ENCODE measurements around the gene P2RY12. TPM values are rescaled to one million over a fixed set of nuclear protein-coding genes. Genes with fewer than 3 reads are reported as not detected.

Gene P2RY12
- total and polyA plus RNA-seq, 2 donors (not counting 1 experiment from before 2014, with no cell fraction given), result 0.34 to 2.5 TPM

GRCh38 chr3:151382671-151383070 is 1.9 kb downstream of the P2RY12 start:
- Histone ChIP-seq H3K36me3 (ENCODE audit: control insufficient read depth, insufficient read depth, low read length) (no peaks in the 10 kb centered on the region), H3K9me3 (ENCODE audit: control insufficient read depth, insufficient read depth, low read depth, low read length) (no peaks in the 10 kb centered on the region), H4K20me1 (ENCODE audit: control insufficient read depth, extremely low read depth, insufficient read depth, low read length) (no peaks in the 10 kb centered on the region), H2AFZ (ENCODE audit: low read length) (no peak overlapping the region), H3K9ac (ENCODE audit: insufficient read depth, low read length) (no peak overlapping the region), H3K4me1 (ENCODE audit: control insufficient read depth, extremely low read depth, insufficient read depth, low read length) (peaks cover 3% of the 10 kb centered on the region), H3K27ac (ENCODE audit: insufficient read depth, low read length) (no peak overlapping the region), H3K79me2 (ENCODE audit: control insufficient read depth, insufficient read depth, low read length) (no peaks in the 10 kb centered on the region), H3K27me3 (ENCODE audit: control insufficient read depth, insufficient read depth, low read length) (no peaks in the 10 kb centered on the region), H3K4me2 (ENCODE audit: extremely low read depth, insufficient read depth, low read length) (no peak overlapping the region), H3K4me3 (replicated peaks in 1 of 4; ENCODE audit: control extremely low read depth in 1 of 4, insufficient read depth in 1 of 4, low read depth in 3 of 4, low read length in 4 of 4) (no peak overlapping the region)
- TF ChIP-seq CTCF (conservative IDR thresholded peaks at IDR 0.05 in 1 of 2, IDR thresholded peaks at IDR 0.05 in 1 of 2; ENCODE audit: low read depth in 1 of 2, low read length in 2 of 2) (no peak), EZH2 (IDR thresholded peaks at IDR 0.05; ENCODE audit: low read length, missing control alignments) (no peak)
- no peak for DNase-seq (ENCODE audit: low read depth in 2 of 2)

GRCh38 chr3:151379083-151379734 is 5.3 kb downstream of the P2RY12 start:
- TF ChIP-seq EZH2 (IDR thresholded peaks at IDR 0.05; ENCODE audit: low read length, missing control alignments) (no peak), CTCF (conservative IDR thresholded peaks at IDR 0.05 in 1 of 2, IDR thresholded peaks at IDR 0.05 in 1 of 2; ENCODE audit: low read depth in 1 of 2, low read length in 2 of 2) (peak; percentile 51 to 82)

GRCh38 chr3:151377768-151378385 is 6.7 kb downstream of the P2RY12 start:
- H3K9ac ChIP-seq (ENCODE audit: insufficient read depth, low read length), result no peak overlapping the region
- no peaks in the 10 kb centered on the region for H3K9me3 ChIP-seq (ENCODE audit: control insufficient read depth, insufficient read depth, low read depth, low read length)
- TF ChIP-seq EZH2 (IDR thresholded peaks at IDR 0.05; ENCODE audit: low read length, missing control alignments), result no peak
- H3K4me2 ChIP-seq (ENCODE audit: extremely low read depth, insufficient read depth, low read length), result no peak overlapping the region
- H3K4me1 ChIP-seq (ENCODE audit: control insufficient read depth, extremely low read depth, insufficient read depth, low read length), result peaks cover 3% of the 10 kb centered on the region
- H3K27ac ChIP-seq (ENCODE audit: insufficient read depth, low read length), result no peak overlapping the region
- H2AFZ ChIP-seq (ENCODE audit: low read length), result no peak overlapping the region
- no peaks in the 10 kb centered on the region for H3K79me2 ChIP-seq (ENCODE audit: control insufficient read depth, insufficient read depth, low read length)
- H3K36me3 ChIP-seq (ENCODE audit: control insufficient read depth, insufficient read depth, low read length), result no peaks in the 10 kb centered on the region
- H3K27me3 ChIP-seq (ENCODE audit: control insufficient read depth, insufficient read depth, low read length), result no peaks in the 10 kb centered on the region
- no peak overlapping the region for H3K4me3 ChIP-seq (replicated peaks in 1 of 4; ENCODE audit: control extremely low read depth in 1 of 4, insufficient read depth in 1 of 4, low read depth in 3 of 4, low read length in 4 of 4)
- no peaks in the 10 kb centered on the region for H4K20me1 ChIP-seq (ENCODE audit: control insufficient read depth, extremely low read depth, insufficient read depth, low read length)
- DNase-seq (ENCODE audit: low read depth in 2 of 2), result no peak

More at GRCh38 chr3:151379083-151379734, 5.3 kb downstream of the P2RY12 start:
- no peaks in the 10 kb centered on the region for H3K27me3 ChIP-seq (ENCODE audit: control insufficient read depth, insufficient read depth, low read length)
- no peaks in the 10 kb centered on the region for H3K79me2 ChIP-seq (ENCODE audit: control insufficient read depth, insufficient read depth, low read length)
- H3K9ac ChIP-seq (ENCODE audit: insufficient read depth, low read length), result no peak overlapping the region
- H3K4me2 ChIP-seq (ENCODE audit: extremely low read depth, insufficient read depth, low read length), result no peak overlapping the region
- H3K4me3 ChIP-seq (replicated peaks in 1 of 4; ENCODE audit: control extremely low read depth in 1 of 4, insufficient read depth in 1 of 4, low read depth in 3 of 4, low read length in 4 of 4), result no peak overlapping the region
- peaks cover 3% of the 10 kb centered on the region for H3K4me1 ChIP-seq (ENCODE audit: control insufficient read depth, extremely low read depth, insufficient read depth, low read length)
- H3K27ac ChIP-seq (ENCODE audit: insufficient read depth, low read length), result no peak overlapping the region
- DNase-seq (ENCODE audit: low read depth in 2 of 2), result peak in 1 of 2 donors; percentile 25
- H4K20me1 ChIP-seq (ENCODE audit: control insufficient read depth, extremely low read depth, insufficient read depth, low read length), result no peaks in the 10 kb centered on the region
- H2AFZ ChIP-seq (ENCODE audit: low read length), result no peak overlapping the region
- H3K36me3 ChIP-seq (ENCODE audit: control insufficient read depth, insufficient read depth, low read length), result no peaks in the 10 kb centered on the region
- no peaks in the 10 kb centered on the region for H3K9me3 ChIP-seq (ENCODE audit: control insufficient read depth, insufficient read depth, low read depth, low read length)

Measured in fibroblast of lung (primary cell).